GM23338 (cell line): ENCODE measurements around the gene FNDC3A.

Experiments
- CTCF ChIP-seq, 2 experiments: fragments of 200-600 bp in 1 of 2; sonication (generic) in 1 of 2; conservative IDR thresholded peaks; 2 replicates each; pipeline versions ENCODE4 v1.5.1 to v1.6.1; 2016 to 2017; ENCODE audit warnings: antibody characterized with exemption in 2 of 2, low read depth in 2 of 2, mild to moderate bottlenecking in 2 of 2, moderate library complexity in 1 of 2
- REST ChIP-seq: IDR thresholded peaks from one replicate; pipeline ENCODE4 v1.6.1; 2018; ENCODE audit warnings: antibody characterized with exemption; ENCODE audit not compliant: unreplicated experiment

GRCh38 chr13:48962281-48962680, 13.4 kb upstream of the FNDC3A start:
- TF ChIP-seq REST (no peak), CTCF (conservative IDR thresholded peaks at IDR 0.05; ENCODE audit: low read depth in 2 of 2) (no peak)
